ENCODE results near the gene GOLGA6D. TPM values are rescaled to one million over a fixed set of nuclear protein-coding genes. Genes with fewer than 3 reads are reported as not detected.
"Not testable (repeated sequence)": the region's sequence is repeated elsewhere in the genome, so short reads cannot be mapped to it uniquely, and the experiment has no call there.

Gene GOLGA6D
- total RNA-seq, 1 experiment from 2014 or later: 0.12 TPM

DNA sequence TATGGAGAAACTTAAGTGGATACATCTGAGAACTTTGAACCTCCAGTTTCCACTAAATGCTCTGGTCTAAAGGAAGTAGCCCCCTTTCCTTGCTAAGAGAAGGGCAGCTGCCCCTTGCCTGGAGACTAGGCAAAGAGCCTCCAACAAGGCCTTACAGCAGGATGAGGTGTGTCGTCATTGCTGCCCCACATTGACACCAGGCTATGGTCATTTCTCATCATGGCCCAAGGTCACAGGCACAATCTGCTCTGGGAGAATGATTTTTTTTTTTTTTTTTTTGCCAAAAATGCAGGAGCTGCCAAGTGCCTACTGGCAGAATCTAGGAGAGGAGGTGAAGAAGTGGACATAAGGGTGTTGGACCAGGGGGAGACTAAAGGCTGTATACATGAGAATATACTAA, 36.9 kb upstream of the GOLGA6D start:
- RAD21 ChIA-PET (ENCODE audit: low non-redundant PET in 1 of 2, low total read pairs in 2 of 2, uncharacterized antibody in 2 of 2, unreplicated experiment in 2 of 2); H2AFZ ChIP-seq (ENCODE audit: low read depth, low read length, poor library complexity, severe bottlenecking); H3K79me2 ChIP-seq (ENCODE audit: insufficient read depth, low read length); POLR2A ChIA-PET; H3K27ac ChIP-seq (ENCODE audit: low read depth, low read length); BruUV-seq (replicated peaks); H3K4me3 ChIP-seq (replicated peaks in 1 of 2; ENCODE audit: low read depth in 1 of 2, low read length in 2 of 2); H3K4me1 ChIP-seq (ENCODE audit: control insufficient read depth in 1 of 2, insufficient read depth in 2 of 2, low read length in 2 of 2); CTCF ChIA-PET; H3K9ac ChIP-seq (ENCODE audit: low read length); DNase-seq (ENCODE audit: low read depth, low spot score); H3K9me2 ChIP-seq (ENCODE audit: insufficient read depth); H3K9me3 ChIP-seq (ENCODE audit: control insufficient read depth in 1 of 2, insufficient read depth in 1 of 2, low read depth in 1 of 2, low read length in 2 of 2); H3K36me3 ChIP-seq (ENCODE audit: control insufficient read depth in 1 of 2, insufficient read depth in 2 of 2, low read length in 2 of 2); H3K4me2 ChIP-seq (ENCODE audit: low read length); H4K20me1 ChIP-seq (ENCODE audit: insufficient read depth); ATAC-seq; intact Hi-C loops (cut with micrococcal nuclease): not testable (repeated sequence)
- H3K27me3 ChIP-seq (ENCODE audit: insufficient read depth, low read length): peaks cover 27% of the 10 kb centered on the region

DNA sequence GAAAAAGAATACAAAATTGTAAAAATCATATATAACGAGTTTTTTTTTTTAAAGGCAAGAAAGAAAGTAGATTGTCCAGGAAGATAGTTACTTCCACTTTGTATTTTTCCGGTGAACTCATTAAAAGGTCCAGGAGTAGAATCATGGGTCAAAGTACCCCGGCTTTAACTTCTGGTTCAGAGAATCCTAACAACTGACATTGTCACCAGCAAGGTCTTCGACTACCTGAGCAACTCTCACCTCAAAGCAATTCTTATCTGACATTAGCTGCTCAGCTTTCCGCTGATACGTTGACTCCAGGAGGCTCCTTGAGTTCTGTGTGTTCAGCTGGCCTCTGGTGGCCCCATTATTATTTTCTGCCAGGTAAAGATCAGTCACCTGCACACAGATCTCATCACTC, 33.6 kb upstream of the GOLGA6D start:
- H3K79me2 ChIP-seq (ENCODE audit: insufficient read depth, low read length); ATAC-seq; H3K9me3 ChIP-seq (ENCODE audit: control insufficient read depth in 1 of 2, insufficient read depth in 1 of 2, low read depth in 1 of 2, low read length in 2 of 2); BruUV-seq (replicated peaks); H4K20me1 ChIP-seq (ENCODE audit: insufficient read depth); POLR2A ChIA-PET; intact Hi-C loops (cut with micrococcal nuclease); RAD21 ChIA-PET (ENCODE audit: low non-redundant PET in 1 of 2, low total read pairs in 2 of 2, uncharacterized antibody in 2 of 2, unreplicated experiment in 2 of 2); H3K4me3 ChIP-seq (replicated peaks in 1 of 2; ENCODE audit: low read depth in 1 of 2, low read length in 2 of 2); H3K27ac ChIP-seq (ENCODE audit: low read depth, low read length); CTCF ChIA-PET; H2AFZ ChIP-seq (ENCODE audit: low read depth, low read length, poor library complexity, severe bottlenecking); H3K9me2 ChIP-seq (ENCODE audit: insufficient read depth); H3K9ac ChIP-seq (ENCODE audit: low read length); H3K4me1 ChIP-seq (ENCODE audit: control insufficient read depth in 1 of 2, insufficient read depth in 2 of 2, low read length in 2 of 2); DNase-seq (ENCODE audit: low read depth, low spot score); H3K4me2 ChIP-seq (ENCODE audit: low read length); H3K36me3 ChIP-seq (ENCODE audit: control insufficient read depth in 1 of 2, insufficient read depth in 2 of 2, low read length in 2 of 2): not testable (repeated sequence)
- peaks cover 28% of the 10 kb centered on the region for H3K27me3 ChIP-seq (ENCODE audit: insufficient read depth, low read length)

DNA sequence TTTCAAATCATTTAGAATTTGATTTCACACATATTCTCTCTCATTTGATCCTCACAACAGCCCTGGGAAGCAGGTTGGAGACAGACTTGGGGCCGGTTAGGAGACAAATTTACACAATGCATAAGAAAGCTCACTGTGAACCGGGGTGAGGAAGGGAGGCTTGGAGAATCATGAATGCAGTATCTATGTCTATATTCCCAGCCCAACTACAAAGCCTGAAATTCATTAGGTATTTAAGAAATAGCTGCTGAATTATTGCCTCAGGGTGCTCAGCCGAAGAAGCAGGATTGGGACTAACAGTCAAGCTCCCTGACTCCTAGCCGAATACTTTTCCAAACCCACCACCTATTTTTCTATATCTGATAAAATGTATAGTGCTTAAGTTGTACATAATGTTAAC, 32.9 kb upstream of the GOLGA6D start:
- BruUV-seq (replicated peaks): no TSS peak
- Histone ChIP-seq H2AFZ (ENCODE audit: low read depth, low read length, poor library complexity, severe bottlenecking) (no peak overlapping the region), H3K9me2 (ENCODE audit: insufficient read depth) (no peaks in the 10 kb centered on the region), H3K27me3 (ENCODE audit: insufficient read depth, low read length) (peaks cover 28% of the 10 kb centered on the region), H3K36me3 (ENCODE audit: control insufficient read depth in 1 of 2, insufficient read depth in 2 of 2, low read length in 2 of 2) (no peaks in the 10 kb centered on the region), H3K9ac (ENCODE audit: low read length) (no peak overlapping the region), H3K9me3 (ENCODE audit: control insufficient read depth in 1 of 2, insufficient read depth in 1 of 2, low read depth in 1 of 2, low read length in 2 of 2) (no peaks in the 10 kb centered on the region), H3K27ac (ENCODE audit: low read depth, low read length) (no peak overlapping the region), H4K20me1 (ENCODE audit: insufficient read depth) (no peaks in the 10 kb centered on the region), H3K4me1 (ENCODE audit: control insufficient read depth in 1 of 2, insufficient read depth in 2 of 2, low read length in 2 of 2) (no peaks in the 10 kb centered on the region), H3K4me3 (replicated peaks in 1 of 2; ENCODE audit: low read depth in 1 of 2, low read length in 2 of 2) (no peak overlapping the region), H3K79me2 (ENCODE audit: insufficient read depth, low read length) (no peaks in the 10 kb centered on the region), H3K4me2 (ENCODE audit: low read length) (no peak overlapping the region)
- intact Hi-C loops (cut with micrococcal nuclease): no loop called here
- RAD21 ChIA-PET (ENCODE audit: low non-redundant PET in 1 of 2, low total read pairs in 2 of 2, uncharacterized antibody in 2 of 2, unreplicated experiment in 2 of 2): no interaction called here
- no peak for TF ChIP-seq SIN3A (IDR thresholded peaks at IDR 0.05; ENCODE audit: low read depth)
- TF ChIP-seq CEBPB (IDR thresholded peaks at IDR 0.05; ENCODE audit: low read depth): no peak
- TF ChIP-seq, protein P1, sequence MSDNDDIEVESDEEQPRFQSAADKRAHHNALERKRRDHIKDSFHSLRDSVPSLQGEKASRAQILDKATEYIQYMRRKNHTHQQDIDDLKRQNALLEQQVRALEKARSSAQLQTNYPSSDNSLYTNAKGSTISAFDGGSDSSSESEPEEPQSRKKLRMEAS (IDR thresholded peaks at IDR 0.05): no peak
- TF ChIP-seq FOSL1 (IDR thresholded peaks at IDR 0.05; ENCODE audit: low read depth): no peak
- TF ChIP-seq, protein P2, sequence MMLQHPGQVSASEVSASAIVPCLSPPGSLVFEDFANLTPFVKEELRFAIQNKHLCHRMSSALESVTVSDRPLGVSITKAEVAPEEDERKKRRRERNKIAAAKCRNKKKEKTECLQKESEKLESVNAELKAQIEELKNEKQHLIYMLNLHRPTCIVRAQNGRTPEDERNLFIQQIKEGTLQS (IDR thresholded peaks at IDR 0.05): no peak
- TF ChIP-seq TCF7L2 (IDR thresholded peaks at IDR 0.05; ENCODE audit: borderline replicate concordance, extremely low read depth, insufficient read depth, insufficient read length): no peak
- CTCF ChIA-PET: no interaction called here
- ATAC-seq: no peak
- POLR2A ChIA-PET: no interaction called here
- DNase-seq (ENCODE audit: low read depth, low spot score): no peak

DNA sequence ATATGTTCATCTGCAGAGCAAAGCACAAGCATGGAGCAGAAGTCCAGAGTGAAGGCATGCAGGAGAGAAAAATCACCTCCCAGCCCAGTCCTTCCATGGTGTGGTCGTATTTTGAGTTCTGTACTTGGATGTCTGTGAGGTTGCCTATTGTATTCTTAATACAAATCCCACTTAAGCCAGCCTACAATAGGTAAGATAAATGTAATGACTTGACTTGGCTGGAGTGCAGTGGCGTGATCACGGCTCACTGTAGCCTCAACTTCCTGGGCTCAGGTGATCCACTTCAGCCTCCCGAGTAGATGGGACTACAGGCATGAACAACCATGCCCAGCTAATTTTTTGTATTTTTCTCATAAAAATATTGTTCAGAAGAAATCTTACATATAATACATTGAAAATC, 31.3 kb upstream of the GOLGA6D start:
- H4K20me1 ChIP-seq (ENCODE audit: insufficient read depth); CTCF ChIA-PET; ATAC-seq; H3K4me3 ChIP-seq (replicated peaks in 1 of 2; ENCODE audit: low read depth in 1 of 2, low read length in 2 of 2); intact Hi-C loops (cut with micrococcal nuclease); H3K9me3 ChIP-seq (ENCODE audit: control insufficient read depth in 1 of 2, insufficient read depth in 1 of 2, low read depth in 1 of 2, low read length in 2 of 2); H2AFZ ChIP-seq (ENCODE audit: low read depth, low read length, poor library complexity, severe bottlenecking); BruUV-seq (replicated peaks); H3K9me2 ChIP-seq (ENCODE audit: insufficient read depth); DNase-seq (ENCODE audit: low read depth, low spot score); POLR2A ChIA-PET; H3K36me3 ChIP-seq (ENCODE audit: control insufficient read depth in 1 of 2, insufficient read depth in 2 of 2, low read length in 2 of 2); H3K4me1 ChIP-seq (ENCODE audit: control insufficient read depth in 1 of 2, insufficient read depth in 2 of 2, low read length in 2 of 2); RAD21 ChIA-PET (ENCODE audit: low non-redundant PET in 1 of 2, low total read pairs in 2 of 2, uncharacterized antibody in 2 of 2, unreplicated experiment in 2 of 2); H3K79me2 ChIP-seq (ENCODE audit: insufficient read depth, low read length); H3K9ac ChIP-seq (ENCODE audit: low read length); H3K27ac ChIP-seq (ENCODE audit: low read depth, low read length); H3K4me2 ChIP-seq (ENCODE audit: low read length): not testable (repeated sequence)
- peaks cover 25% of the 10 kb centered on the region for H3K27me3 ChIP-seq (ENCODE audit: insufficient read depth, low read length)
